IPS-NIHi7 (cell line): Measurements from ENCODE around the gene RAB44.

ENCODE experiments used
- DNase-seq: peaks from one replicate; pipeline ENCODE4 v3.0.0; 2012; ENCODE audit warnings: mixed read lengths; ENCODE audit errors: extremely low spot score

The RAB44 gene

DNA sequence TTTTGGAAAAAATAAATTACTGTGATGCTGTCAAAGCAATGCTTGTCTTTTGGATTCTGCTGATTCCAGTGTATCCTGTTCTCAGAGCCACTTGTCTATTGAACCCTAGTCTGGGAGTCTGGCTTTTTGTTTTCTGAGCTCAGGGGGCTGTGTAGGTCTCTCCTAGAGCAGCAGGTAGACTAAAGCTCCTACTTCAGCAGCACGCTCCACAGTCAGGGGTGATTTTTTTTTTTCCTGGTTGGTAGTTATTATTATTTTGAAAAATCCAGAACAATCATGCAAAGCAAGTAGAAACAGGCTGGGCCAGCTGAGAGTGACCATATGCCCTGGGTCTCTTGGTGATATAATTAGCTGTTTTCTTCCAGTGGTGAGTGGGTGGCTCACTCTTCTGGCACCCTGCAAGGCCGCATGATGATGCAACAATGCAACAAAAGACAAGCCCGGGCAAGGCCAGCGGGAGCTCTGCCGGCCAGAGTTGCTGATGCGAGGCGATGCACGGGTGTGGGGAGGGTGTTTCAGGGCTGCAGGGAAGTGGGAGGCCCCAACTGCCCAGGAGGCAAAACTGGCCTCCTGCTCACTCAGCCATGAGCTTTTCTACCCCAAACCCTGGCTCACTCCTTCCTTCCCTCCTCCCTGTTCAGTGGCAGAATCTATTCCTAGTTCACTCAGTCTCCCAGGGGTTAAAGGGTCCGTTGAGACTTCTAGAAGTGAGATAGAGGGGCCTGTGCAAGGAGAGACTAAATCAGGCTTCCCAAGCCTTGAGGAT is 30.6 kb upstream of the RAB44 start:
- DNase-seq, result peak; percentile 78

DNA sequence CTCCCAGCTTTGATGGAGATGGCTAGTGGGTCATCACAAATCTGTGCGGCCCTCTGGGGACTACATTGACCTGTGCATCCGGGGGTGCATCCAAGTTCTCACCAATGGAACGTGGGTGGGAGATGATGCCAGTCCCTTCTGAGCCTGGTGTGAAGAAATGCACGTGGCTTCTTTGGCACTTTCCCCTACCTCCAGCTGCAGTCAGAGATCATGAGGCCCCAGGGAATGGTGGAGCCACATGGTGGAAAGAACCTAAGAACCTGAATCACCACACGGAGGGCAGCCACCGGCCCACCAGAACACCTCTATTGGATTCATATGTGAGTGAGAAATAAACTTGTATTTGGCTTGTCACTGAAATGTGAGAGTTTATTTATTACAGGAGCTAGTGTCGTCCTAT is 29.0 kb upstream of the RAB44 start:
- DNase-seq, result no peak

GRCh38 chr6:36669002-36669401 is 28.6 kb upstream of the RAB44 start:
- DNase-seq, result no peak

GRCh38 chr6:36670271-36670670 is 27.4 kb upstream of the RAB44 start:
- no peak for DNase-seq

GRCh38 chr6:36671687-36672375 is 25.8 kb upstream of the RAB44 start:
- no peak for DNase-seq

GRCh38 chr6:36673882-36674281 is 23.7 kb upstream of the RAB44 start:
- no peak for DNase-seq

GRCh38 chr6:36674942-36675341 is 22.7 kb upstream of the RAB44 start:
- no peak for DNase-seq

DNA sequence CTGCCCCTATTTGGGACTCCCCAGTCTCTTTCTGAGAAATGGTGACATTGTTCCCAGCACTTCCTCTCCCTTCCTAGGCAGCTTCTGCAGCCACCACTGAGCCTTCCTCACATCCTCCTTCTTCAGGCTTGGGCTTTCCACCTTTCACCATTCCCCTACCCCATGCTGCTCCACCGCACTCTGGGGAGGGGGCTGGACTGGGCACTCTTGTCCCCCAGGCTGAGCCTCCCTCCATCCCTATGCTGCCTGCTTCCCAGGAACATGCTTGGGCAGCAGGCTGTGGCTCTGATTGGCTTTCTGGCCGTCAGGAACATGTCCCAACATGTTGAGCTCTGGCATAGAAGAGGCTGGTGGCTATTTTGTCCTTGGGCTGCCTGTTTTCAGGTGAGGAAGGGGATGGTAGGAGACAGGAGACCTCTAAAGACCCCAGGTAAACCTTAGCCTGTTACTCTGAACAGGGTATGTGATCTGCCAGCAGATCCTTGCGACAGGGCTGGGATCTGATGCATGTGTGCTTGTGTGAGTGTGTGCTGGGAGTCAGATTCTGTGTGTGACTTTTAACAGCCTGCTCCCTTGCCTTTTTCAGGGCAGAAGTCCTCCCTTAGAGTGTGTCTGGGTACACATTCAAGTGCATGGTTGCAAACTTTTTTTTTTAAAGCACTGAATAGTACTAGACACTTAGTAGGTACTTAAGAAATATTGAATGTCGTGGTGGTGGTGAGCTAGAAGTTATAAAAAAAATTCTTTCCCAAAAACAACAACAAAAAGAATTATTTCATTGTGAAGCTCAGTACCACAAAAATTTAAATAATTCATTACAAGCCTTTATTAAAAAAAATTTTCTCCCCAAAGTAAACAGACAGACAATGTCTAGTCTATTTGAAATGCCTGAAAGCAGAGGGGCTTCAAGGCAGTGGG is 21.2 kb upstream of the RAB44 start:
- DNase-seq, result no peak

- no peak for DNase-seq
Observed at GRCh38 chr6:36677059-36677749, 20.4 kb upstream of the RAB44 start.

GRCh38 chr6:36677753-36678487 is 19.7 kb upstream of the RAB44 start:
- DNase-seq, result no peak

DNA sequence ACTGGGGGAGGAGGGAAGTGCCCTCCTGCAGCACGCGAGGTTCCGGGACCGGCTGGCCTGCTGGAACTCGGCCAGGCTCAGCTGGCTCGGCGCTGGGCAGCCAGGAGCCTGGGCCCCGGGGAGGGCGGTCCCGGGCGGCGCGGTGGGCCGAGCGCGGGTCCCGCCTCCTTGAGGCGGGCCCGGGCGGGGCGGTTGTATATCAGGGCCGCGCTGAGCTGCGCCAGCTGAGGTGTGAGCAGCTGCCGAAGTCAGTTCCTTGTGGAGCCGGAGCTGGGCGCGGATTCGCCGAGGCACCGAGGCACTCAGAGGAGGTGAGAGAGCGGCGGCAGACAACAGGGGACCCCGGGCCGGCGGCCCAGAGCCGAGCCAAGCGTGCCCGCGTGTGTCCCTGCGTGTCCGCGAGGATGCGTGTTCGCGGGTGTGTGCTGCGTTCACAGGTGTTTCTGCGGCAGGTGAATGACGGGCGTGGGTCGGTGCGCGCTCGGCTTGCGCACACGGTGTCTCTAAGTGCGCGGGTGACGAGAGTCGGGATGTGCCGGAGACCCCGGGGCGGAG is 19.1 kb upstream of the RAB44 start, which contains the start of gene CDKN1A:
CDKN1A (plus strand) TSS at position 227 of the 555 bp plus-strand sequence. CDS start 5,388 bp downstream, outside the sequence.
- peak; percentile 90 for DNase-seq

DNA sequence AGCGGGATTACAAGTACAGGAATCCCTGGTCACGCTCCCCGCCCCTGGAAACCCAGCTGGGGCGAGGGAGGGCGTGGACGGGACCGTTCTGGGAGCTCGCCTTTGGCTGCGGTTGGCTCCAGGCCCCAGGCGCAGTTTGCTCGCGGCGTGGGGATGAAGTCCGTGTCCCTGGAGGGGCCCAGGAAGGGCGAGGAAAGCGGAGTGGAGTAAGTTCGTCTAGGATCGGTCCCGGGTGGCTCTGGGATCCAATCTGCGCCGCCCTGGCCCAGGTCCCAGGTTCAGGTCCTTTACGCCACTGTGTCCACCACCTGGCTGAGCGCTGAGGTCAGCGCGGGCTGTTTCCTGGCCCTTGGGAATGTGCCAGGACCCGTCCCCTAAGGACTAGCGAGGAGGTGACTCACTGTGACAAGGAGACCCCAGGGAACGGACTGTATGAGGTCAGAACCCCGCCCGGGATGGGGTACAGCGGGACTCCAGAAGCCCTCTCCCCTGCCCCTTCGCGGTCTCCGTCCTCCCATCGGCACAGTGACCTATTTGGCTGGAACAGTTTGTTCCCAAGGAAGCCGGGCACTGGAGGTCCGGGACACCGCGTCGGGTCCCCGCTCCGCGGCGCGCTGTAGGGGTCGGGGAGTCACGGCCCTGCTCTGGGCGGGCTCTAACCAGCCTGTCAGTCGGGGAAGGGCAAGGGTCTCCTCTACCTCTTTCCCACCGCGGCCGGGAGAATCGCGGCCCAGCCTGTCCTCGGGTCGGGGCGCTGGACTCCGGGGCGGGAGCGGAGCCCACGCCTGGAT is 18.4 kb upstream of the RAB44 start:
- DNase-seq, result no peak

GRCh38 chr6:36682328-36683144 is 15.1 kb upstream of the RAB44 start:
- no peak for DNase-seq

DNA sequence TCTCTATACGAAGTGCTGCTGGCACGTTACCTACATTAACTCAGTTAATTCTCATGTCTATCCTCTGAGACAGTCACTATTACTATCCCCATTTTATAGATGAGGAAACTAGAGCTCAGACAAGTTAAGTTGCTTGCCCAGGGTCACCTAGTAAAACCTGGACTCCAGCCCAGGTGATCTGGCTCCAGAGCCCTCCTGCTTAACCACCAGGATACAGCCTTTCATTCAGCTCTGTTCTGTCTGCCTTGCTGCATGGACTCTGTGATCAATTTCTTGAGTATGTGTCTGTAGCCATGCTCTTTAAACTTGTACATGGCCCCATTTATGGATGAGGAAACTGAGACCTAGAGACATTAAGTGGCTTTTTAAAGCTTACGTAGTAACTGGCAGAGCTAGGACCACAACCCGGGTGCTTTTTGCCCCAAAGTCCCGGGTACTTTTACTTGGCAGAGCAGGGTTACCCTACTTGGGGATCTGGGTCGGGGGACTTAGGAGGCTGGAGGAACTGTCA is 14.4 kb upstream of the RAB44 start:
- no peak for DNase-seq

GRCh38 chr6:36683656-36684446 is 13.8 kb upstream of the RAB44 start:
- DNase-seq, result no peak

GRCh38 chr6:36684447-36684812 is 13.2 kb upstream of the RAB44 start:
- DNase-seq, result no peak

- DNase-seq, result no peak
Observed at GRCh38 chr6:36685166-36685924, 12.3 kb upstream of the RAB44 start.
